Keratinocyte (primary cell): ENCODE results near the gene SIM2. TPM values are rescaled to one million over a fixed set of nuclear protein-coding genes. Genes with fewer than 3 reads are reported as not detected.

Experiments used
- DNase-seq: peaks from one replicate; pipeline ENCODE4 v3.0.0-alpha.2; 2011; ENCODE audit warnings: low read depth, missing footprints, low spot score
- FAIRE-seq: peaks from 2 replicates; lab custom pipeline; 2011; peaks lifted over from hg19 to GRCh38; lab: Jason Lieb, UNC
- H2AFZ ChIP-seq: 2 replicates; pipeline ENCODE4 v1.6.0; 2012; ENCODE audit warnings: low read length, control low read depth, inconsistent platforms; ENCODE audit not compliant: control insufficient read depth
- H3K27ac ChIP-seq: 2 replicates; pipeline ENCODE4 v1.5.1; 2011; ENCODE audit warnings: low read length; ENCODE audit not compliant: control insufficient read depth, insufficient read depth
- H3K27me3 ChIP-seq: 3 replicates; pipeline ENCODE4 v1.6.0; 2011; ENCODE audit warnings: low read length; ENCODE audit not compliant: control insufficient read depth, insufficient read depth; ENCODE audit errors: extremely low read depth
- H3K36me3 ChIP-seq, 2 experiments: 2 replicates in 1 of 2; 3 replicates in 1 of 2; pipeline ENCODE4 v1.5.1; 2011; ENCODE audit warnings: low read length in 2 of 2, mild to moderate bottlenecking in 1 of 2; ENCODE audit not compliant: control insufficient read depth in 2 of 2, insufficient read depth in 2 of 2; ENCODE audit errors: extremely low read depth in 1 of 2
- H3K4me1 ChIP-seq: 3 replicates; pipeline ENCODE4 v1.5.1; 2011; ENCODE audit warnings: low read length; ENCODE audit not compliant: control insufficient read depth, insufficient read depth; ENCODE audit errors: extremely low read depth
- H3K4me2 ChIP-seq: 3 replicates; pipeline ENCODE4 v1.6.0; 2011; ENCODE audit warnings: low read depth, low read length; ENCODE audit not compliant: control insufficient read depth, insufficient read depth; ENCODE audit errors: extremely low read depth
- H3K4me3 ChIP-seq, 3 experiments: fragments of 200-600 bp in 1 of 3; sonication (generic) in 1 of 3; 2 replicates in 2 of 3; 3 replicates in 1 of 3; pipeline ENCODE4 v1.5.1; 2011 to 2016; ENCODE audit warnings: low read length in 3 of 3, mild to moderate bottlenecking in 3 of 3, control low read depth in 2 of 3, inconsistent platforms in 1 of 3, low read depth in 1 of 3, mixed read lengths in 1 of 3, mixed run types in 1 of 3, moderate library complexity in 1 of 3; ENCODE audit not compliant: control insufficient read depth in 2 of 3, insufficient read depth in 2 of 3; ENCODE audit errors: extremely low read depth in 1 of 3
- H3K79me2 ChIP-seq: 2 replicates; pipeline ENCODE4 v1.6.0; 2012; ENCODE audit warnings: low read length; ENCODE audit not compliant: control insufficient read depth, insufficient read depth
- H3K9ac ChIP-seq: 3 replicates; pipeline ENCODE4 v1.6.0; 2011; ENCODE audit warnings: low read length; ENCODE audit not compliant: control insufficient read depth, insufficient read depth; ENCODE audit errors: extremely low read depth
- H3K9me1 ChIP-seq: 3 replicates; pipeline ENCODE4 v1.6.0; 2011; ENCODE audit warnings: low read length; ENCODE audit not compliant: control insufficient read depth, insufficient read depth; ENCODE audit errors: extremely low read depth
- H3K9me3 ChIP-seq: 2 replicates; pipeline ENCODE4 v1.5.1; 2012; ENCODE audit warnings: low read depth, low read length; ENCODE audit not compliant: control insufficient read depth
- H4K20me1 ChIP-seq: 3 replicates; pipeline ENCODE4 v1.6.0; 2011; ENCODE audit warnings: low read length; ENCODE audit not compliant: control insufficient read depth, insufficient read depth; ENCODE audit errors: extremely low read depth
- EZH2 ChIP-seq: IDR thresholded peaks from one replicate; pipeline ENCODE4 v1.6.1; 2012; ENCODE audit warnings: inconsistent platforms, mild to moderate bottlenecking, low read length, moderate library complexity
- dilution Hi-C: fragments of 300-500 bp; cut with MboI; formaldehyde crosslinking; loops from one replicate; pipeline ENCODE4 v1.7.0; 2020; ENCODE audit warnings: low sequenced_read_pairs; ENCODE audit not compliant: extremely low pct_ligation_motif_present
- polyA plus RNA-seq, 5 experiments: library from polyadenylated mRNA; depleted of rRNA in 3 of 5; stranded (reverse) in 3 of 5; stranded (forward) in 1 of 5; unstranded in 1 of 5; fragments of >200 nt; gene quantifications; 1 replicate in 1 of 5; 2 replicates in 3 of 5; 3 replicates in 1 of 5; pipeline versions ENCODE4 v1.2.1 to v1.2.3, GENCODE V29; 2011 to 2012; ENCODE audit warnings: missing spikeins in 2 of 5, low read depth in 1 of 5, low replicate concordance in 1 of 5
- TF ChIP-seq, protein P1 (sequence below), 3 experiments: IDR thresholded peaks in 1 of 3; conservative IDR thresholded peaks in 1 of 3; optimal IDR thresholded peaks in 1 of 3; 2 replicates in 2 of 3; 3 replicates in 1 of 3; pipeline versions ENCODE3 to v1.5.1; 2011; ENCODE audit warnings: low read length in 3 of 3, mild to moderate bottlenecking in 3 of 3, moderate library complexity in 2 of 3, control low read depth in 1 of 3, inconsistent platforms in 1 of 3; ENCODE audit not compliant: insufficient read depth in 2 of 3; ENCODE audit errors: extremely low read depth in 1 of 3

The SIM2 gene
- polyA plus RNA-seq, 1 donor (not counting 4 experiments of a cell fraction or from before 2014, with no cell fraction given) = 0.05 TPM

DNA sequence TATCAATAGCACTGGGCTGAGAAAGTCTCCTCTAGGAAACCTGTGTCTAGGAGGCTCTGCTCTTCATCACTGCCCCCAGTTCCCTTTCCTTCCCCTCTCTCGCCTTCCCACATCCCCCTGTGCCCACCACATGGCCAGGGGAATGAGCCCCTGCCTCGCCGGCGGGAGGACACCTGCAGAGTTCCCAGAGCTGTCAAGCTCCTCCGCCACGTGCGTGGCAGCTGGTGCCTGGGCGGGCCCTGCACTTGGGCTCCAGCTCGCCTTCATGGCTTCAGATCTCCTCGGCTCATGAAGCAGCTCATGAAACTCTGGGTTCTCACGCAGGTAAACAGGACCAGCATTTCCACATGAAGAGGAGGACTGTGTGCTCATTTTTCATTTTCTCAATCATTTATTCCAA, 62.8 kb downstream of the SIM2 start:
- Histone ChIP-seq H3K9ac (no peak overlapping the region), H3K79me2 (no peaks in the 10 kb centered on the region), H3K27ac (no peak overlapping the region), H3K9me3 (no peaks in the 10 kb centered on the region), H3K4me1 (no peaks in the 10 kb centered on the region), H3K4me2 (no peak overlapping the region), H3K27me3 (no peaks in the 10 kb centered on the region), H3K9me1 (no peaks in the 10 kb centered on the region), H2AFZ (no peak overlapping the region), H3K36me3 (peaks cover 3 to 4% of the 10 kb centered on the region in 2 experiments), H3K4me3 (no peak overlapping the region), H4K20me1 (no peaks in the 10 kb centered on the region)
- DNase-seq (no peak), FAIRE-seq (no peak)
- dilution Hi-C loops = no loop called here
- TF ChIP-seq, protein P1, sequence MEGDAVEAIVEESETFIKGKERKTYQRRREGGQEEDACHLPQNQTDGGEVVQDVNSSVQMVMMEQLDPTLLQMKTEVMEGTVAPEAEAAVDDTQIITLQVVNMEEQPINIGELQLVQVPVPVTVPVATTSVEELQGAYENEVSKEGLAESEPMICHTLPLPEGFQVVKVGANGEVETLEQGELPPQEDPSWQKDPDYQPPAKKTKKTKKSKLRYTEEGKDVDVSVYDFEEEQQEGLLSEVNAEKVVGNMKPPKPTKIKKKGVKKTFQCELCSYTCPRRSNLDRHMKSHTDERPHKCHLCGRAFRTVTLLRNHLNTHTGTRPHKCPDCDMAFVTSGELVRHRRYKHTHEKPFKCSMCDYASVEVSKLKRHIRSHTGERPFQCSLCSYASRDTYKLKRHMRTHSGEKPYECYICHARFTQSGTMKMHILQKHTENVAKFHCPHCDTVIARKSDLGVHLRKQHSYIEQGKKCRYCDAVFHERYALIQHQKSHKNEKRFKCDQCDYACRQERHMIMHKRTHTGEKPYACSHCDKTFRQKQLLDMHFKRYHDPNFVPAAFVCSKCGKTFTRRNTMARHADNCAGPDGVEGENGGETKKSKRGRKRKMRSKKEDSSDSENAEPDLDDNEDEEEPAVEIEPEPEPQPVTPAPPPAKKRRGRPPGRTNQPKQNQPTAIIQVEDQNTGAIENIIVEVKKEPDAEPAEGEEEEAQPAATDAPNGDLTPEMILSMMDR (optimal IDR thresholded peaks at IDR 0.05 in 1 of 3, IDR thresholded peaks at IDR 0.05 in 1 of 3, conservative IDR thresholded peaks at IDR 0.05 in 1 of 3; ENCODE audit: extremely low read depth in 1 of 3, insufficient read depth in 2 of 3, low read length in 3 of 3) = no peak
- TF ChIP-seq EZH2 = no peak

DNA sequence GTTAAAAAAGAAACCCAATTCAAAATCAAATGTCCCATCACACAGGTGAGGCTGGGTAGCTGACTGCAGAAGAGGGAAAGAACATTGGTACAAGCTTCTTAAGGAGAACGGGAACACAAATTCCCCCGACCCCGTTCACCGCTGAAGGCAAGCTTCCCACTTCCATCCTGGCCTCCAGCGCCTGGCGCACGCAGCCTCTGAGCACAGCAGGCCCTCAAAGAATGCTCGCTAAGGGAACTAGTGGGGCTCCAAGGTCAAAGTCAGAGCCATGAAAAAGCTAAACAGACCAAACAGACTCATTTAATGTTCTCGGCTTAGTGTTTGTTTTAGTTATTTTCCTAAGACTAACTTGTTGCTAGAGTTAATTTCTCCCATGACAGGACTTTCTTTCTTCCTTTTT, 63.7 kb downstream of the SIM2 start:
- Histone ChIP-seq H3K4me1 (no peaks in the 10 kb centered on the region), H4K20me1 (no peaks in the 10 kb centered on the region), H3K27ac (no peak overlapping the region), H3K9ac (no peak overlapping the region), H3K9me1 (no peaks in the 10 kb centered on the region), H3K9me3 (no peaks in the 10 kb centered on the region), H3K27me3 (no peaks in the 10 kb centered on the region), H3K4me2 (no peak overlapping the region), H3K36me3 (peaks cover 3 to 4% of the 10 kb centered on the region in 2 experiments), H3K79me2 (no peaks in the 10 kb centered on the region), H3K4me3 (no peak overlapping the region), H2AFZ (no peak overlapping the region)
- DNase-seq (no peak), FAIRE-seq (no peak)
- dilution Hi-C loops = no loop called here
- TF ChIP-seq, protein P1 (optimal IDR thresholded peaks at IDR 0.05 in 1 of 3, IDR thresholded peaks at IDR 0.05 in 1 of 3, conservative IDR thresholded peaks at IDR 0.05 in 1 of 3; ENCODE audit: extremely low read depth in 1 of 3, insufficient read depth in 2 of 3, low read length in 3 of 3) = no peak
- TF ChIP-seq EZH2 = no peak
